Measurements from ENCODE around the gene SMAD9.
"Not testable (repeated sequence)": the region's sequence is repeated elsewhere in the genome, so short reads cannot be mapped to it uniquely, and the experiment has no call there.

The SMAD9 gene

DNA sequence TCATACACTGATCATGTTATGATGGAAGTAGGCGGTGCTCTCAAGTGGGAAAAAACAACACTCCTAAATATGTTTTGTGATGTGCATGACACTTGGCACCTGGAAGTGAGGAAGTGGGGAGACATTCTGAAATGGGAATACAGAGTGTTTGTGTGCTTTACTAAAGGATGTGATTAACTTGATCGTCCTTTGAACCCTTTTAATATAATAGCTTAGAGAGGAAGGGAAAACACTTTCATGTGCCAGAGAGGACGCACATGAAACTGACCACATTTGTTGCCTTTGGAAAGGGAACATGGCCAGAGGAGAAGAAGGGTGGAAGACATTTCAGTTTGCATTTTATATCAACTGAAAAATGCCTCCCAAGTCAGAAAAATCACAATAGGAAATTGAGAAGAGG is 31.4 kb downstream of the SMAD9 start:
- CTCF ChIA-PET: no interaction called here

DNA sequence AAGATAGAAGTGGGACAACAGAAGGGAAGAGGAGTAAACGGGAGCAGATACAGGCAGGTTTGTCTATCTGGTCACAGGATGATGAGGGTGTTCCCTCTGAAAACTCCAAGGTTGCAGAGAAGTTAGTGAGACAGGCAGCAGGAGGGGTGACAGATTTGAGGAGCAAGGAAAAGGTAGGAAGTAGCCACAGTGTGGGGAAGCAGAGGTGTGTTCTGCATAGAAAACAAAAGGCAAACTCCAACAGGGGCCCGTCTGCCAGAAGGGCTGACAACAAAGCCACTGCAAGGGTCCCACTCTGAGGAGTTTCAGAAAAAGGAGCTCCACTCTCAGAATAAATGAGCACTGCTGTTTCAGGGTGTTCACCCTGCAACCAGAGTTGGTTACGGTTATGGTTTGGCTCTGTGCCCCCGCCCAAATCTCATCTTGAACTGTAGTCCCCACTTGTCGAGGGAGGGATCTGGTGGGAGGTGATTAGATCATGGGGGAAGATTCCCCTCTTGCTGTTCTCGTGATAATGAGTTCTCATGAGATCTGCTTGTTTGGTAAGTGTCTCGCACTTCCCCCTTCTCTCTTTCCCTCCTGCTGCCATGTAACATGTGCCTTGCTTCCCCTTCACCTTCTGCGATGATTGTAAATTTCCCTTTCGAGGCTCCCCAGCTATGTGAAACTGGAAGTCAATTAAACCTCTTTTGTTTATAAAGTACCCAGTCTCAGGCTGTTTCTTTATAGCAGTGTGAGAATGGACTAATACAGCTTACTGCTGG is 32.1 kb downstream of the SMAD9 start:
- ChIA-PET CTCF (no interaction called here), POLR2A (no interaction called here)
- TF ChIP-seq FOXK2 (IDR thresholded peaks at IDR 0.05) (no peak), HDGF (IDR thresholded peaks at IDR 0.05; ENCODE audit: borderline replicate concordance) (no peak), FOXA1 (IDR thresholded peaks at IDR 0.05) (no peak)
- no peak for DNase-seq (ENCODE audit: extremely low spot score)

More for the DNA sequence above, 31.4 kb downstream of the SMAD9 start:
- POLR2A ChIA-PET: no interaction called here
- DNase-seq (ENCODE audit: extremely low spot score): no peak
- TF ChIP-seq, protein P1, sequence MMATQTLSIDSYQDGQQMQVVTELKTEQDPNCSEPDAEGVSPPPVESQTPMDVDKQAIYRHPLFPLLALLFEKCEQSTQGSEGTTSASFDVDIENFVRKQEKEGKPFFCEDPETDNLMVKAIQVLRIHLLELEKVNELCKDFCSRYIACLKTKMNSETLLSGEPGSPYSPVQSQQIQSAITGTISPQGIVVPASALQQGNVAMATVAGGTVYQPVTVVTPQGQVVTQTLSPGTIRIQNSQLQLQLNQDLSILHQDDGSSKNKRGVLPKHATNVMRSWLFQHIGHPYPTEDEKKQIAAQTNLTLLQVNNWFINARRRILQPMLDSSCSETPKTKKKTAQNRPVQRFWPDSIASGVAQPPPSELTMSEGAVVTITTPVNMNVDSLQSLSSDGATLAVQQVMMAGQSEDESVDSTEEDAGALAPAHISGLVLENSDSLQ (IDR thresholded peaks at IDR 0.05): no peak
- TF ChIP-seq ZNF384 (IDR thresholded peaks at IDR 0.05): no peak
- no peak for TF ChIP-seq FOXA1 (IDR thresholded peaks at IDR 0.05)
- no peak for TF ChIP-seq ELF4 (IDR thresholded peaks at IDR 0.05)
- no peak for TF ChIP-seq HDGF (IDR thresholded peaks at IDR 0.05; ENCODE audit: borderline replicate concordance)
- TF ChIP-seq LEF1 (IDR thresholded peaks at IDR 0.05; ENCODE audit: borderline replicate concordance): no peak
- TF ChIP-seq SP1 (IDR thresholded peaks at IDR 0.05): no peak
- TF ChIP-seq CTBP1 (IDR thresholded peaks at IDR 0.05; ENCODE audit: borderline replicate concordance): no peak
- no peak for TF ChIP-seq FOXM1 (IDR thresholded peaks at IDR 0.05; ENCODE audit: borderline replicate concordance)
- TF ChIP-seq ARNT (IDR thresholded peaks at IDR 0.05): no peak
- TF ChIP-seq BHLHE40 (IDR thresholded peaks at IDR 0.05; ENCODE audit: borderline replicate concordance): no peak
- no peak for TF ChIP-seq NFRKB (IDR thresholded peaks at IDR 0.05)
- TF ChIP-seq L3MBTL2 (conservative IDR thresholded peaks at IDR 0.05): no peak
- TF ChIP-seq SUZ12 (IDR thresholded peaks at IDR 0.05): no peak

DNA sequence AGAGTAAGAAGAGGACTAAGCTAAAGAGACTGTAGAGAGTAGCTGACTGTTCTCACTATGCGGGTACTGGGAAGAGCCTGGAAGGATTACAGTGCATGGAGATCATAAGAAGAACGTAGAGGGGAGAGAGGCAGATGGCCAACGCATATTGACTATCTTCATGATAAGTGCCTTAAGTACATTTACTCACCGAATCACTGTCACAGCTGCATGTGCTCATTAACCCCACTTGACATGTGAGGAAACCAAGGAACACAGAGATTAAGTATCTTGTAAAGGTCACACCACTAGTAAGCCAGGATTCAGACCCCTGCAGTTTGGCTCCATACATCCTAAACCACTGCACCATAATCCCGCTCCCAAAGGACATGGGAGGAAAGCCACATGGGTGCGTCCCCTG is 34.1 kb downstream of the SMAD9 start:
- ChIA-PET POLR2A (interaction anchor here (0.8 kb wide), 1 partner anchor 33 kb away, joined by 3 read pairs; no protein-coding TSS in a partner anchor), CTCF (no interaction called here)
- DNase-seq (ENCODE audit: extremely low spot score): no peak
- TF ChIP-seq, protein P1 (IDR thresholded peaks at IDR 0.05): no peak
- TF ChIP-seq SP1 (IDR thresholded peaks at IDR 0.05) (no peak), ELF4 (IDR thresholded peaks at IDR 0.05) (no peak), CTBP1 (IDR thresholded peaks at IDR 0.05; ENCODE audit: borderline replicate concordance) (no peak), LEF1 (IDR thresholded peaks at IDR 0.05; ENCODE audit: borderline replicate concordance) (no peak), FOXM1 (IDR thresholded peaks at IDR 0.05; ENCODE audit: borderline replicate concordance) (no peak), FOXA1 (IDR thresholded peaks at IDR 0.05) (no peak), SUZ12 (IDR thresholded peaks at IDR 0.05) (no peak), L3MBTL2 (conservative IDR thresholded peaks at IDR 0.05) (no peak), NFRKB (IDR thresholded peaks at IDR 0.05) (no peak), ARNT (IDR thresholded peaks at IDR 0.05) (no peak), FOXK2 (IDR thresholded peaks at IDR 0.05) (no peak), BHLHE40 (IDR thresholded peaks at IDR 0.05; ENCODE audit: borderline replicate concordance) (no peak), HDGF (IDR thresholded peaks at IDR 0.05; ENCODE audit: borderline replicate concordance) (no peak), ZNF384 (IDR thresholded peaks at IDR 0.05) (no peak), TARDBP (IDR thresholded peaks at IDR 0.05) (no peak)

DNA sequence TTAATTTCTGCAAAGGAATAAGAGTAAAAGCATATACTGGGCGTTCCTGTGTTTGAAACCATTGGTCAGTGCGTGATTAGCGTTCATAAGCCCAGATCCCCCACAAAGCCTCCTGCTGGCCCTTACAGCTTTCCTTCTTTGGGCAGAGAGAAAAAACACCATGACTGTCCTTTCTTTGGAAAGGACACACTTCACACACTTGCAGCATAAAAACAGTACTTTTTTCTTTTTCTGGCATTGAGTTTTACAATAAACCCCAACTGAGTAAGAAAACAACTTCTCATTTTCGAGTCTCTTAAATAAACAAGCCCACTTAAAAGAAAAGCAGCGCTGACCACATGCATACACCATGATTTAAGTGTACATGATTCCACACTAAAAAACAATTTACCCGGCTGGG is 35.8 kb downstream of the SMAD9 start:
- POLR2A ChIA-PET: no interaction called here
- CTCF ChIA-PET: no interaction called here
- no peak for DNase-seq (ENCODE audit: extremely low spot score)
- no peak for TF ChIP-seq FOXK2 (IDR thresholded peaks at IDR 0.05)

DNA sequence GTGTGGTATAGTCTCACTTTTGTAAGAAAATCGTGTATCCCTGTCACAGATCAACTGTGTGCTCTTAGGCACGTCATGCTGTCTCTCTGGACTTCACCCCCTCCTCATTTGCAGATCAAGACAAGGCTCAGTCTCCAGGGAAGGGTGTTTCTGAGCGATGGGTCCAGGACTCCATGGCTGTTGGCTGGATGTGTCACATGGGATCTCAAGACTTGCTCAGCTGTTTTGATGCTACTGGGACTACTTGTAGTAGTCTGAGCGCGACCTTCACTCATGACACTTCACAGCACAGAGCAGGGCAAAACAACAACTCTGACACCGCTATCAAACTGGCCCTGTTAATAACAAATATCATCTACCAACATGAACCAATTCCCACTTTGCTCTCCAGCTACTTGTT is 36.2 kb downstream of the SMAD9 start:
- no peak for DNase-seq (ENCODE audit: extremely low spot score)
- TF ChIP-seq LEF1 (IDR thresholded peaks at IDR 0.05; ENCODE audit: borderline replicate concordance) (no peak), FOXM1 (IDR thresholded peaks at IDR 0.05; ENCODE audit: borderline replicate concordance) (no peak), SP1 (IDR thresholded peaks at IDR 0.05) (no peak), FOXK2 (IDR thresholded peaks at IDR 0.05) (no peak), HDGF (IDR thresholded peaks at IDR 0.05; ENCODE audit: borderline replicate concordance) (no peak), SUZ12 (IDR thresholded peaks at IDR 0.05) (no peak), BHLHE40 (IDR thresholded peaks at IDR 0.05; ENCODE audit: borderline replicate concordance) (no peak), CTBP1 (IDR thresholded peaks at IDR 0.05; ENCODE audit: borderline replicate concordance) (no peak), TARDBP (IDR thresholded peaks at IDR 0.05) (no peak), ARNT (IDR thresholded peaks at IDR 0.05) (no peak), ZNF384 (IDR thresholded peaks at IDR 0.05) (no peak), ELF4 (IDR thresholded peaks at IDR 0.05) (no peak), NFRKB (IDR thresholded peaks at IDR 0.05) (no peak), L3MBTL2 (conservative IDR thresholded peaks at IDR 0.05) (no peak), FOXA1 (IDR thresholded peaks at IDR 0.05) (no peak)
- TF ChIP-seq, protein P1 (IDR thresholded peaks at IDR 0.05): no peak
- POLR2A ChIA-PET: interaction anchor here (1.4 kb wide), 1 partner anchor 36 kb away, joined by 5 read pairs; the partner anchor contains the start of gene SMAD9
- CTCF ChIA-PET: no interaction called here

DNA sequence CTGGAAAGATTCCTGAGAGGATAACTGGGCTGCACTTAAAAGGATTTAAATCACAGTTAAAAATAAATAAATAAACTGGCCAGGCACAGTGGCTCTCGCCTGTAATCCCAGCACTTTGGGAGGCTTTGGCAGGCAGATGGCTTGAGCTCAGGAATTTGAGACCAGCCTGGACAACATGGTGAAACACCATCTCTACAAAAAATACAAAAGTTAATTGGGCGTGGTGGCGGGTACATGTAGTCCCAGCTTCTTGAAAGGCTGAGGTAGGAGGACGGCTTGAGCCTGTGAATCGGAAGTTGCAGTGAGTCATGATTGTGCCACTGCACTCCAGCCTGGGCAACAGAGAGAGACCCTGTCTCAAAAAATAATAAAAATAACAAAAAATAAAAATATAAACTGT is 36.6 kb downstream of the SMAD9 start:
- POLR2A ChIA-PET: interaction anchor here (1.4 kb wide), 1 partner anchor 36 kb away, joined by 5 read pairs; the partner anchor contains the start of gene SMAD9
- CTCF ChIA-PET; DNase-seq (ENCODE audit: extremely low spot score): not testable (repeated sequence)

Data from HEK293T (cell line).